Spleen (tissue), 11 donors: Measurements from ENCODE around the gene PXYLP1. TPM values are rescaled to one million over a fixed set of nuclear protein-coding genes. Genes with fewer than 3 reads are reported as not detected.

Source experiments
- DNase-seq: peaks from one replicate; pipeline ENCODE4 v3.0.0-alpha.2; 2020
- H3K27ac ChIP-seq, 8 donors: fragments of 200-600 bp; sonication (generic) in 7 of 8; 1 replicate in 4 of 8; 2 replicates in 4 of 8; pipeline versions ENCODE4 v1.5.0 to v1.8.0; 2016 to 2021; ENCODE audit warnings: inconsistent platforms in 4 of 8, mild to moderate bottlenecking in 4 of 8, moderate library complexity in 1 of 8
- H3K27me3 ChIP-seq, 7 donors: fragments of 200-600 bp; sonication (generic) in 6 of 7; replicated peaks in 1 of 7; 1 replicate in 4 of 7; 2 replicates in 3 of 7; pipeline versions ENCODE4 v1.5.0 to v1.8.0; 2016 to 2021; ENCODE audit warnings: inconsistent platforms in 3 of 7, mild to moderate bottlenecking in 1 of 7
- H3K36me3 ChIP-seq, 6 donors: fragments of 200-600 bp; sonication (generic) in 5 of 6; 1 replicate in 4 of 6; 2 replicates in 2 of 6; pipeline versions ENCODE4 v1.5.0 to v1.8.0; 2016 to 2021; ENCODE audit warnings: inconsistent platforms in 2 of 6
- H3K4me1 ChIP-seq, 6 donors: fragments of 200-600 bp; sonication (generic) in 5 of 6; 1 replicate in 3 of 6; 2 replicates in 3 of 6; pipeline versions ENCODE4 v1.5.0 to v1.8.0; 2016 to 2021; ENCODE audit warnings: inconsistent platforms in 3 of 6
- H3K4me3 ChIP-seq, 8 donors: fragments of 200-600 bp; sonication (generic) in 7 of 8; 1 replicate in 4 of 8; 2 replicates in 4 of 8; pipeline versions ENCODE4 v1.5.0 to v1.8.0; 2016 to 2021; ENCODE audit warnings: inconsistent platforms in 4 of 8, mild to moderate bottlenecking in 4 of 8, moderate library complexity in 2 of 8
- H3K9me3 ChIP-seq, 8 donors: fragments of 200-600 bp; sonication (generic) in 7 of 8; 1 replicate in 4 of 8; 2 replicates in 4 of 8; pipeline versions ENCODE4 v1.5.0 to v1.8.0; 2016 to 2021; ENCODE audit warnings: inconsistent platforms in 4 of 8
- POLR2A ChIP-seq, 3 donors: fragments of 450-650 bp; IDR thresholded peaks; one replicate each; pipeline ENCODE4 v1.5.1; 2017; ENCODE audit warnings: antibody characterized with exemption in 3 of 3, mild to moderate bottlenecking in 1 of 3
- POLR2AphosphoS5 ChIP-seq, 3 donors: sonication (generic); formaldehyde crosslinking; IDR thresholded peaks; one replicate each; pipeline ENCODE4 v1.5.1; 2017; ENCODE audit warnings: antibody characterized with exemption in 3 of 3
- WGBS, 5 donors: extraction: QIAGEN DNeasy Blood & Tissue Kit in 3 of 5; methylation state at CpG; one replicate each; pipeline versions ENCODE4 v1.1.5 to v1.1.7; 2013 to 2018; 5-methylcytosine and 5-hydroxymethylcytosine counted together
- intact Hi-C: fragments of 100-400 bp; cut with DNase I; formaldehyde crosslinking; loops from one replicate; pipeline ENCODE4 v1.15.0; 2023; ENCODE audit warnings: low total_unique reads
- polyA plus RNA-seq, 3 donors: library from polyadenylated mRNA; stranded (reverse); fragments of 200-250 nt; gene quantifications; one replicate each; pipeline ENCODE4 v1.2.1, GENCODE V29; 2013
- total RNA-seq, 7 donors: library from RNA; depleted of rRNA in 3 of 7; stranded (reverse); fragments of >200 nt in 3 of 7; fragmentation: NEBNext Ultra II Directional in 4 of 7; extraction: Animal tissue kit (Norgen Biotek cat#: 25700) in 4 of 7; gene quantifications; one replicate each; pipeline versions ENCODE4 v1.1.0 to v1.2.1, GENCODE V29; 2016 to 2021
- TF ChIP-seq, protein P1 (sequence below), 11 experiments: fragments of 200-600 bp in 7 of 11; fragments of 450-650 bp in 4 of 11; sonication (generic) in 4 of 11; IDR thresholded peaks in 8 of 11; conservative IDR thresholded peaks in 3 of 11; 1 replicate in 7 of 11; 2 replicates in 4 of 11; pipeline versions ENCODE4 v1.4.0 to v1.8.0; 2016 to 2021; ENCODE audit warnings: antibody characterized with exemption in 11 of 11, inconsistent platforms in 4 of 11, mild to moderate bottlenecking in 1 of 11
- donor health status: healthy with polysubstance abuse.
- donor health status: DM: no; HTN: no; CAD: no; lungs with moderate emphysema.
- donor health status: DM: no; HTN: no; CAD: no.
- donor health status: Bipolar disorder and iron deficiency.
- donor health status: healthy.
- donor health status: DM: no; HTN: no; CAD: no.
- donor health status: DM: yes; HTN: yes; CAD: no.

PXYLP1 gene
- total and polyA plus RNA-seq, 10 donors: 2.9 to 15.6 (median 7.4) TPM

- Histone ChIP-seq H3K27ac (no peak overlapping the region), H3K9me3 (no peaks in the 10 kb centered on the region), H3K4me1 (peaks cover 0 to 21% (median 0%) of the 10 kb centered on the region in 6 donors), H3K27me3 (no peaks in the 10 kb centered on the region), H3K4me3 (no peak overlapping the region), H3K36me3 (peaks cover 0 to 22% (median 0%) of the 10 kb centered on the region in 6 donors)
- WGBS, 5 donors: 42 to 82% (median 71%) methylated on average over 1 of the region's 1 CpG
- no peak for DNase-seq
- intact Hi-C loops: no loop called here
- TF ChIP-seq POLR2AphosphoS5 (IDR thresholded peaks at IDR 0.05) (no peak), POLR2A (IDR thresholded peaks at IDR 0.05) (no peak)
- TF ChIP-seq, protein P1, sequence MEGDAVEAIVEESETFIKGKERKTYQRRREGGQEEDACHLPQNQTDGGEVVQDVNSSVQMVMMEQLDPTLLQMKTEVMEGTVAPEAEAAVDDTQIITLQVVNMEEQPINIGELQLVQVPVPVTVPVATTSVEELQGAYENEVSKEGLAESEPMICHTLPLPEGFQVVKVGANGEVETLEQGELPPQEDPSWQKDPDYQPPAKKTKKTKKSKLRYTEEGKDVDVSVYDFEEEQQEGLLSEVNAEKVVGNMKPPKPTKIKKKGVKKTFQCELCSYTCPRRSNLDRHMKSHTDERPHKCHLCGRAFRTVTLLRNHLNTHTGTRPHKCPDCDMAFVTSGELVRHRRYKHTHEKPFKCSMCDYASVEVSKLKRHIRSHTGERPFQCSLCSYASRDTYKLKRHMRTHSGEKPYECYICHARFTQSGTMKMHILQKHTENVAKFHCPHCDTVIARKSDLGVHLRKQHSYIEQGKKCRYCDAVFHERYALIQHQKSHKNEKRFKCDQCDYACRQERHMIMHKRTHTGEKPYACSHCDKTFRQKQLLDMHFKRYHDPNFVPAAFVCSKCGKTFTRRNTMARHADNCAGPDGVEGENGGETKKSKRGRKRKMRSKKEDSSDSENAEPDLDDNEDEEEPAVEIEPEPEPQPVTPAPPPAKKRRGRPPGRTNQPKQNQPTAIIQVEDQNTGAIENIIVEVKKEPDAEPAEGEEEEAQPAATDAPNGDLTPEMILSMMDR (IDR thresholded peaks at IDR 0.05 in 8 of 11, conservative IDR thresholded peaks at IDR 0.05 in 3 of 11): no peak
These were observed 8.7 kb downstream of the PXYLP1 start for GRCh38 chr3:141240286-141240685.

GRCh38 chr3:141240687-141241615 is 9.3 kb downstream of the PXYLP1 start:
- TF ChIP-seq POLR2AphosphoS5 (IDR thresholded peaks at IDR 0.05) (no peak), POLR2A (IDR thresholded peaks at IDR 0.05) (no peak)
- TF ChIP-seq, protein P1 (IDR thresholded peaks at IDR 0.05 in 8 of 11, conservative IDR thresholded peaks at IDR 0.05 in 3 of 11): no peak
- intact Hi-C loops: no loop called here
- WGBS, 5 donors: 66 to 89% (median 74%) methylated on average over 5 of the region's 5 CpGs
- no peak overlapping the region for H3K27ac ChIP-seq
- H3K36me3 ChIP-seq: peaks cover 0 to 16% (median 0%) of the 10 kb centered on the region in 6 donors
- no peaks in the 10 kb centered on the region for H3K27me3 ChIP-seq
- no peak for DNase-seq
- no peak overlapping the region for H3K4me3 ChIP-seq
- no peaks in the 10 kb centered on the region for H3K9me3 ChIP-seq
- peaks cover 0 to 16% (median 0%) of the 10 kb centered on the region in 6 donors for H3K4me1 ChIP-seq

DNA sequence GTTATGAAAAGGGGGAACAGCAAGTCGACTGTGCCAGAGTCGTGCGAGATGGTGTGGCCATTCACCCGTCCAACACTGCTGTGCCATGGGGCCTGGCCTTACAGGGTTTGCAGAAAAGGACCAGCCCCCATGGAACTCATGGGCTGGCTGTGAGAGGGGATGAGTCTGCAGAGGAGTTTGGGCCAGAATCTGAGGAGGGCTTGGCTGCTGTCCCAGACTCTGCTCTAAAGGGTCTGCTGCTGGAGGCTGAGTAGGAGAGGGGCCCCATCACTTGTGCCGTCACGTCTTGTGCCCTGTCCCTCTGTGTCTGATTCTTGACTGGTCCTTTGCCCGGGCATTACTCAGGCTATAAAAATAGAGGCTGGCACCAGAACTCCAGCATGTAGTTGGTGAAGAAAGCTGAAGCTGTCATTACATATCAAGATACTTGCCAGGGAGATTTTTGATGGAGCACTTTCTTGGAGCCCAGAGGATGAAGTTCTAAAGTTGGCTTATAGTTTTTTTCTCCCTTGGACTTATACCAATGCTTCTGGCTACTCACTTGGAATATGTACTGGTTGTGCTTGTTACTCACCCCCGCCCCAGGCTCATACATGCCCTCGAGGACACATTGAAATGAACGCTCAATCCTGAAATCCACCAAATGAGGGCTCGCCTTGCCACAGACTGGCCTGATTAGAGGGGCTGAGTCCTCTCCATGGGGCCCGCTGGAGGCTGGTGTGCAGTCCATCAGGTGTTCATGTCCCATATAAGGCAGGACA is 10.2 kb downstream of the PXYLP1 start:
- peaks cover 0 to 16% (median 0%) of the 10 kb centered on the region in 6 donors for H3K4me1 ChIP-seq
- H3K9me3 ChIP-seq: no peaks in the 10 kb centered on the region
- no peaks in the 10 kb centered on the region for H3K27me3 ChIP-seq
- no peak overlapping the region for H3K4me3 ChIP-seq
- 83 to 90% (median 85%) methylated on average over 9 to 12 of the region's 12 CpGs for WGBS, 5 donors
- no peak for DNase-seq
- TF ChIP-seq POLR2A (IDR thresholded peaks at IDR 0.05) (no peak), POLR2AphosphoS5 (IDR thresholded peaks at IDR 0.05) (no peak)
- TF ChIP-seq, protein P1 (IDR thresholded peaks at IDR 0.05 in 8 of 11, conservative IDR thresholded peaks at IDR 0.05 in 3 of 11): no peak
- no peak overlapping the region for H3K27ac ChIP-seq
- intact Hi-C loops: no loop called here
- peaks cover 0 to 15% (median 0%) of the 10 kb centered on the region in 6 donors for H3K36me3 ChIP-seq
